HG03139 (cell line): ENCODE measurements around the gene DCTN2.
"Not testable (repeated sequence)": the region's sequence is repeated elsewhere in the genome, so short reads cannot be mapped to it uniquely, and the experiment has no call there.

Experiments used
- ATAC-seq: cut with Tn5 transposase; IDR thresholded peaks from one replicate; pipeline ENCODE4 v1.9.1; 2021; ENCODE audit not compliant: unreplicated experiment

Gene DCTN2

GRCh38 chr12:57577981-57578758, 31.2 kb upstream of the DCTN2 start:
- ATAC-seq, result no peak

GRCh38 chr12:57576613-57577160, 29.7 kb upstream of the DCTN2 start:
- no peak for ATAC-seq

DNA sequence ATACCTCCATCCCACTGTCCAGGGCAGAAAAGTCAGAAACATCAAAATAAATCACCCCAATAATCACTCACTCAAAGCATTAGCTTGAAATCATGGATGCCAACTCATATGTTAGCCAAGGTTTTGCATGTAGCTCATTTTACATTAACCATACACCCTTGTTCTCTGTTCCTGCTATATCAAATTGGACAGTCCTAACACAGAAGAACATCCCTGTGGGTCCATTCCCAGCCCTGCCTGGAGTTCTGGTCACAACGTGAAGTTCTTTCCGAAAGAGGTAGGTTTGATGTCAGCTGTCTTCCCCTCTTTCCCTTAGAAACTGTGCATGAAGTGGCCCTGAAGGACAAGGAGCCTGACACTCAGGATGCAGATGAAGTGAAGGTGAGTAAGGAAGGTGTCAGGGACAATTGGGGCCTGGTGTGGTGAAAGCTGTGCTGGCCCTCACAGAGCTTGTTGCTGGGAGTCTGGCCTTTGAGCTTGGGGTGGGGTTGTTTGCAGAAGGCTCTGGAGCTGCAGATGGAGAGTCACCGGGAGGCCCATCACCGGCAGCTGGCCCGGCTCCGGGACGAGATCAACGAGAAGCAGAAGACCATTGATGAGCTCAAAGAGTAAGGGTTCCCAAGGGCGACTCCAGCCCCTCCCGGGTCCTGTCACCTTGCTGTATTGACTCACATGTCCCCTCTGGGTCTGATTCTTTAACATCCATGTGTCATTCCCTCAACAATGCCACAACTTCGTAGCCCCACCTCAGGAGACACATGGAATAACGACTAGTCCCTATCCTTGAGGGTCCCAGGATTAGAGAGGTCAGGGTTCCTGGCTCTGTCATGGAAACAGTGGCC, 29.0 kb upstream of the DCTN2 start:
- no peak for ATAC-seq

GRCh38 chr12:57574795-57575194, 27.8 kb upstream of the DCTN2 start:
- ATAC-seq, result no peak

DNA sequence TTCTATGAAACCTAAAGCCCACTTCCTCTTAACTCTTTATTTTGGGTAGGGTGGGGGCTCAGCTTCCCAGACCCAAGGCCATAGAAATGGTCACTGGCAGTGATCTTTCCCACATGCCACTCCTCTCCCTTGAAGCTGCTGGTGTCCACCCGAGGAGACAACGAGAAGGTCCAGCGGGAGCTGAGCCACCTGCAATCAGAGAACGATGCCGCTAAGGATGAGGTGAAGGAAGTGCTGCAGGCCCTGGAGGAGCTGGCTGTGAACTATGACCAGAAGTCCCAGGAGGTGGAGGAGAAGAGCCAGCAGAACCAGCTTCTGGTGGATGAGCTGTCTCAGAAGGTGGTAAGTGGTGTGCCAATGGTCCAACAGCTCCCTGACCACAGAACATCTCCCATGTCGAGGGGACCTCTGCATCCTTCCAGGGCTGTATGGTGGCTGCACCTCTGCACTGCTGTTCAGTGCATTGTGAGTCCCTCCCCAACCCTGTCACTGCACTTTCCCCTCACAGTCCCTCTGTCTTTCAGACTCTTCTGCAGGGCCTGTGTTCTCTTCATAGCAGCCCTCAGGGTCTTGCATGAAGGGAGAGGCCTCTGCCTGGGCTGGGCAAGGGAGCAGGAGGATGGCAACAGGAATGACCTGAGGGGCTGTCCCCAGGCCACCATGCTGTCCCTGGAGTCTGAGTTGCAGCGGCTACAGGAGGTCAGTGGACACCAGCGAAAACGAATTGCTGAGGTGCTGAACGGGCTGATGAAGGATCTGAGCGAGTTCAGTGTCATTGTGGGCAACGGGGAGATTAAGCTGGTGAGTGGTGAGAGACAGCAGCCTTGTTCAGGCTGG, 25.2 kb upstream of the DCTN2 start:
- ATAC-seq, result no peak

GRCh38 chr12:57570438-57570837, 23.4 kb upstream of the DCTN2 start:
- not testable (repeated sequence) for ATAC-seq

- ATAC-seq, result no peak
These were observed 22.9 kb upstream of the DCTN2 start for GRCh38 chr12:57569858-57570257.

DNA sequence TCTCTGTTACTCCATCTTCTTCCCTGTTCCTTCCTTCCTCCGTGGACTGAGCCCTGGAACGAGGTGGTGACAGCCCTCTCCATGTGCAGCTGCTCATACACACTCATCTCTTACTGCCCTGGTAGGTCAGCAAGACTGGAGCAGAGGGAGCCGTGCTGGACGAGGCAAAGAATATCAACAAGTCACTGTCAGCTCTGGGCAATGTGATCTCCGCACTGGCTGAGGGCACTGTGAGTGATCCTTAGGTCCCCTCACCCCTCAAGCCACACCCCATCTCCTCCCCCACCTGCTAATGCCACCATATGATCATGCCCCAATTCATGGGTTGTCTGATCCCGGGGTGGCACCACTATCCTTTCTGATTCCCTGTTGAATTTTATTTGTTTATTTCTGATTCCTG, 21.8 kb upstream of the DCTN2 start:
- ATAC-seq, result no peak

- ATAC-seq, result no peak
These were observed 17.3 kb upstream of the DCTN2 start for GRCh38 chr12:57564178-57564740.

GRCh38 chr12:57563358-57563757, 16.4 kb upstream of the DCTN2 start:
- no peak for ATAC-seq

DNA sequence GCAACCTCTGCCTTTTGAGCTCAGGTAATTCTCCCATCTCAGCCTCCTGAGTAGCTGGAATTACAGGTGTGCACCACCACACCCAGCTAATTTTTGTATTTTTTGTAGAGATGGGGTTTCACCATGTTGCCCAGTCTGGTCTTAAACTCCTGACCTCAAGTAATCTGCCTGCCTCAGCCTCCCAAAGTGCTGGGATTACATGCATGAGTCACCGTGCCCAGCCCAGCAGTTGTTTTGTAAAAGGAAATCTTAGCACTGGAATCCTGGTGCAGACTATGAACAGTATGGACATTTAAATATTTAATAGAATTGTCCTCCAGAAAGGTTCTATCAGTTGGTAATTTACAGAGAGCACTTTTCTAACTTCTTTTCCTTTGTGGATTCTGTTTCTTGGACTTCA, 14.1 kb upstream of the DCTN2 start:
- not testable (repeated sequence) for ATAC-seq

GRCh38 chr12:57560516-57560915, 13.5 kb upstream of the DCTN2 start:
- ATAC-seq, result no peak

- no peak for ATAC-seq
These were observed 11.9 kb upstream of the DCTN2 start for GRCh38 chr12:57558864-57559263.

DNA sequence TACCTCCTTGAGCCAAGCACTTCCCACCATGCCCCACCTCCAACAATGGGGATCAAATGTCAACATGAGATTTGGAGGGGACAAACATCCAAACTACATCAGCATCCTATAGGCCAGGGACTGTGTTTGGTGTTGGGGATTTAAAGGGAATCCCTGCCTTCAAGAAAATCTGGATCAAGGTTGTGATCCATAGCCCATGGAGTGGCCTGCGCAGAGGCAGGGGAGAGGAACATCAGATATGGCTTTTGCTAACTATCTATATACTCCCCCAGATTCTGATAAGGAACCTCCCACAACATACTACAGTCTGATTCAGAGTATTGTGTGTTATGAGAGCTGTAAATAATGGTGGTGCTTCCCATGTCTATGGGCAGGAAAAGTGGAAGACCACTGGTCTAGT, 7.9 kb upstream of the DCTN2 start:
- ATAC-seq, result no peak

- ATAC-seq, result no peak
These were observed 7.5 kb upstream of the DCTN2 start for GRCh38 chr12:57554453-57554852.

GRCh38 chr12:57553343-57554202, 6.6 kb upstream of the DCTN2 start:
- no peak for ATAC-seq

DNA sequence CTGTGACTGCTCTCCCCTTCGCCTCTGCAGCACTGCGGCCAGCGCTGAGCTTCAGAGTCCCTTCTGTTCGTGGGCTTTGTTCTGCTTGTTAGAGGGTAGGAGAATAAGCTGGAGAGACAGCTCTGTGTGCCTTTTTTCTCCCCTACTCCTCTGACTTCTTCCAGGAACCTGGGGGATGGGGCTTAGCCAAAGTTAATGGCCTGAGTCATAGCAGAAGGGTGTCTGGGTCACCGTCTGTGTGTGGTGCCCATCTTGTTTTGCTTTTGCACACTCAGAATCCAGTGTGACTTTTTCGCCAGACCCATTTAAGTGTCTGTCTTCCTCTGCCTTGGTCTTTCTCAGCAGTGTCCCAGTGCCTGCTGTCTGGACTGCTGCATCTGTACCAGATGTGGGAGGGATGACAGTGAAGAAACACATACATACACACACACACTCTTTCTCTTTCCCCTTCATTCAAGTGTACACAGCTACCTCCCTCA, 5.9 kb upstream of the DCTN2 start:
- no peak for ATAC-seq

DNA sequence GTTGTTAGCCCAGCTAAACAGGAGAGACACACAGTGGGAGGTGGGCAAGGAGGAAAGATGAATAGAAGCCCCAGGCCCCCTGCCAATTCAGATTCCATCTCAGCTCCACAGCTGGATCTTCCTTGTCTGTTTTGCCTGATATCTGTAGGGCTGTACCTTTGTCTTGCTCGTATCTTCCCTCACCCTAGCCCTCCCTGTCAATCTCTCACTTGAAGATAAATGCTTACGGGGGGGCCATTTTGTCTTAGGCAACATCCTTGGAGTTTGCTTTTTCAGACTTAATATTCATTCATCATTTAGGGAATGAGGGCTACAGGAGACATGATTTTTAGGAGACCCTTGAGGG, 5.3 kb upstream of the DCTN2 start:
- ATAC-seq, result no peak

DNA sequence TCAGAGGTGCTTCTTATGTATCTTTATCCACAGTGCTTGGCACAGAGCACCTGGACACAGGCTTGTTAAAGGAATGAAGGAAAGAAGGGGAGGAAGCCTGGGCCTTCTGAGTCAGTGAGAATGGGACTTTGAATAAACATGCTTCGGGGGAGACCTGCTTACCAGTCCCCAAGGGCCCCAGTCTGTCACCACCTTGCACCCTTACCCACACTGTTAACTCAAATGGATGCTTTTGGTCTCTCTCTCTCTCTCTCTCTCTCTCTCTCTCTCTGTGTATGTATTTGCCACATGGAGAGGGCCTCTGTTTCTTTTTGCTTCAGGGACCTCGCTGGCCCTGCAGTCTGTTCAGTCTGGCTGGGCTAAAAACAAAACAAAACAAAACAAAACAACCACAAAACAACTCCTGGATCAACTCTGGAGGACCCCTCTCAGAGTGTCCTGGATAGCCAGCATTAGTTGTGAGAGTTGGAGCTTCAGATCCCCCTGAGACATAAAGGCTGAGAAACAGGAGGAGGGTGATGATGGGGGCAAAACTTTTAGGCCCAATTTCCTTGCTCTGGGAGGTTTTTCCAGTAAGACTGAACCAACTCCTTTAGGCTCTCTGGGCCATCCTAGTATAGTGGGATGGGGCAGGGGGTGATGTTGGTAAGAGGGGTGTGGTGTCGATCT, 4.8 kb upstream of the DCTN2 start:
- no peak for ATAC-seq
